ENCODE results near the gene GPR37.

GPR37 gene

DNA sequence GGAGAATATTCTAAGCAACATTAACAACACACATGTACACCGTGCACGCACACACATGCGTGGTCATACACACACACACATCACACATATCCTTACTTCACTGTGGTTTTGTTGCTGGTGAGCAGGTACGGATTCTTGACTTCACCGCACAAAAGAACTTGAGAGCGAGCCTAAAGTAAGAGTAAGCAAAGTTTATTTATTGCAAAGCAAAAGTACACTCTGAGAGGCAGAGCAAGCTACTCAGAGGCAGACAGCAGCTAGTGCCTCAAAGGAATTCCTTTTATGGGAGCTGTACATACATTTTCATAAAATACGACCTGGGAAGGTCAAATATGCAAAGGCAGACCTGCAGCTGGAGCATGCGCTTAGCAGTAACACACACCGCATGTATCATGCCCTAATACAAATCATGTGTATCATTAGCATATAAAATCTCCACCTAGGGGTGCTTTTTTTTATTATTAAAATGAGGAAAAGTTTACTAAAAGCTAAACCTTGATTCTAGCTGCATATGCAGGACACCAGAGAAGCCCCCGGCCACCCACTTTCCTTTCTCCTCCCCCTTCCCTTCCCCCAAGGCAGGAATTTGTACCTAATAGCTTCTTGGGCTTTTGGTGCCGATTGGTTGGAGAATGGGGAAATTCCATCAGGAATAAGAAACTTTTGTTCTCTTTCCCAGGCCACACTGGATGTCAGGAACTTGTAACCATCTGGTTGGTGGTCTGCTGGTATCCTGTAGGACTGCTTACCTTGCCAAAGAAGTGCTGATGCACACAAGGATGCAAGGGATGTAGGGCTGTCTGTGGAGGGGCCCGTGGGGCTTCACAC is 16.5 kb upstream of the GPR37 start:
- H3K27ac Mint-ChIP-seq = peak overlapping the region; percentile 73 to 94 (median 89)
- H3K4me1 Mint-ChIP-seq = peaks cover 18% of the 10 kb centered on the region
- no peaks in the 10 kb centered on the region for H3K36me3 Mint-ChIP-seq (ENCODE audit: low read depth)
- TF ChIP-seq CTCF (IDR thresholded peaks at IDR 0.05; ENCODE audit: unreplicated experiment in 3 of 3) = no peak
- no peaks in the 10 kb centered on the region for H3K9me3 Mint-ChIP-seq
- H3K4me3 Mint-ChIP-seq = no peak overlapping the region
- peaks cover 4% of the 10 kb centered on the region for H3K27me3 Mint-ChIP-seq (ENCODE audit: low read depth)

- no peak overlapping the region for H3K4me3 Mint-ChIP-seq
- H3K4me1 Mint-ChIP-seq = peaks cover 18% of the 10 kb centered on the region
- no peaks in the 10 kb centered on the region for H3K36me3 Mint-ChIP-seq (ENCODE audit: low read depth)
- no peaks in the 10 kb centered on the region for H3K9me3 Mint-ChIP-seq
- peak overlapping the region; percentile 73 to 94 (median 89) for H3K27ac Mint-ChIP-seq
- TF ChIP-seq CTCF (IDR thresholded peaks at IDR 0.05; ENCODE audit: unreplicated experiment in 3 of 3) = no peak
- peaks cover 4% of the 10 kb centered on the region for H3K27me3 Mint-ChIP-seq (ENCODE audit: low read depth)
Observed at GRCh38 chr7:124781418-124781817, 15.8 kb upstream of the GPR37 start.

DNA sequence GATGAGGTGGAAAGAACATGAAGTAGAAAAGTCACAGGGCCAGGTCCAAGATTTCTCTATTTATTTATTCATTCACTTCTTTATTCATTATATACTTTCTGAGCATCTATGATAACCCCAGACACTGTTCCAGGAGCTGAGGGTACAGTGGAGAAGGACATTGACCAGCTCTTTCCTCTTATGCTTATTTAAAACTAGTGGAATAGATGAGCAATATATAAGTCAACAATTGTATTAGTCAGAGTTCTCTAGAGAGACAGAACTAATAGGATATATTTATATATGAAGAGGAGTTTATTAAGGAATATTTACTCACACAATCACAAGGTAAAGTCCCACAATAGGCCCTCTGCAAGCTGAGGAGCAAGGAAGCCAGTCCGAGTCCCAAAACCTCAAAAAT is 15.0 kb upstream of the GPR37 start:
- TF ChIP-seq CTCF (IDR thresholded peaks at IDR 0.05; ENCODE audit: unreplicated experiment in 3 of 3) = no peak
- Mint-ChIP-seq H3K27me3 (ENCODE audit: low read depth) (peaks cover 4% of the 10 kb centered on the region), H3K4me3 (no peak overlapping the region), H3K9me3 (no peaks in the 10 kb centered on the region), H3K27ac (no peak overlapping the region), H3K36me3 (ENCODE audit: low read depth) (no peaks in the 10 kb centered on the region), H3K4me1 (peaks cover 18% of the 10 kb centered on the region)

DNA sequence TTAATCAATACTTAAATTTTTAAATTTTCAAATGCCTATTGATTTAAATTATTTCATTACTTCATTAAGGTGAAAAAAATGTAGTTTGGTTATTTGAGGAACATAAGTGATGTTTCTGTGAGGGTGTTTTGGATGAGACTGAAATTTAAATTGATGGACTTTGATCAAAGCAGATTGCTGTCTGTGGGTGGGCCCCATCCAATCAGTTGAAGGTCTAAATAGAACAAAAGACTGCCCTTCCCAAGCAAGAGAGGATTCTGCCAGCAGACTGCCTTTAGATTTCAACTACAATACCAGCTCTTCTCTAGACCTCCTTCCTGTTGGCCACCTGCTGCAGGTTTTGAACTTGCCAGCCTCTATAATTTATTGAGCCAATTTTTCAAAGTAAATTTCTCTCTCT is 14.5 kb upstream of the GPR37 start:
- Mint-ChIP-seq H3K4me1 (peaks cover 18% of the 10 kb centered on the region), H3K36me3 (ENCODE audit: low read depth) (no peaks in the 10 kb centered on the region), H3K4me3 (no peak overlapping the region), H3K9me3 (no peaks in the 10 kb centered on the region), H3K27me3 (ENCODE audit: low read depth) (peaks cover 4% of the 10 kb centered on the region), H3K27ac (no peak overlapping the region)
- TF ChIP-seq CTCF (IDR thresholded peaks at IDR 0.05; ENCODE audit: unreplicated experiment in 3 of 3) = no peak

GRCh38 chr7:124779620-124780019 is 14.0 kb upstream of the GPR37 start:
- no peak overlapping the region for H3K27ac Mint-ChIP-seq
- H3K4me3 Mint-ChIP-seq = no peak overlapping the region
- peaks cover 18% of the 10 kb centered on the region for H3K4me1 Mint-ChIP-seq
- H3K36me3 Mint-ChIP-seq (ENCODE audit: low read depth) = no peaks in the 10 kb centered on the region
- no peak for TF ChIP-seq CTCF (IDR thresholded peaks at IDR 0.05; ENCODE audit: unreplicated experiment in 3 of 3)
- peaks cover 4% of the 10 kb centered on the region for H3K27me3 Mint-ChIP-seq (ENCODE audit: low read depth)
- H3K9me3 Mint-ChIP-seq = no peaks in the 10 kb centered on the region

GRCh38 chr7:124779194-124779593 is 13.6 kb upstream of the GPR37 start:
- Mint-ChIP-seq H3K9me3 (no peaks in the 10 kb centered on the region), H3K27me3 (ENCODE audit: low read depth) (peaks cover 4% of the 10 kb centered on the region), H3K4me3 (no peak overlapping the region), H3K4me1 (peaks cover 18% of the 10 kb centered on the region), H3K27ac (no peak overlapping the region), H3K36me3 (ENCODE audit: low read depth) (no peaks in the 10 kb centered on the region)
- TF ChIP-seq CTCF (IDR thresholded peaks at IDR 0.05; ENCODE audit: unreplicated experiment in 3 of 3) = no peak

Data from nephron (organoid).